ENCODE data around the gene P3H3. TPM values are rescaled to one million over a fixed set of nuclear protein-coding genes. Genes with fewer than 3 reads are reported as not detected.

P3H3 gene
- total RNA-seq, 1 donor from 2014 or later = not detected

GRCh38 chr12:6829536-6830220 is 1.5 kb downstream of the P3H3 start:
- POLR2A ChIA-PET = interaction anchor here (0.8 to 1.7 kb wide), 4 partner anchors 22 to 78 kb away, joined by 3 to 7 read pairs (median 4); partner anchors contain the start of genes CDCA3, MLF2 and USP5
- Mint-ChIP-seq H3K27me3 (peaks cover 54% of the 10 kb centered on the region), H3K9me3 (no peaks in the 10 kb centered on the region), H3K27ac (no peak overlapping the region), H3K4me1 (peaks cover 16% of the 10 kb centered on the region), H3K4me3 (peak overlapping the region; percentile 86), H3K36me3 (ENCODE audit: low read depth) (no peaks in the 10 kb centered on the region)
- CTCF ChIA-PET = interaction anchor here (1.5 kb wide), 1 partner anchor 63 kb away, joined by 3 read pairs; no protein-coding TSS in a partner anchor
- no peak for TF ChIP-seq CTCF (IDR thresholded peaks at IDR 0.05)
- DNase-seq = no peak
- intact Hi-C loops (cut with micrococcal nuclease) = loop anchor here (2.0 to 5.0 kb wide), 2 partner anchors 21 to 142 kb away; partner anchors contain the start of genes CDCA3 and ZNF384
- ATAC-seq (ENCODE audit: low read depth) = no peak

- Mint-ChIP-seq H3K9me3 (no peaks in the 10 kb centered on the region), H3K4me3 (no peak overlapping the region), H3K36me3 (ENCODE audit: low read depth) (no peaks in the 10 kb centered on the region), H3K4me1 (peaks cover 16% of the 10 kb centered on the region), H3K27ac (no peak overlapping the region), H3K27me3 (peaks cover 47% of the 10 kb centered on the region)
- ChIA-PET CTCF (interaction anchor here (1.5 to 1.7 kb wide), 2 partner anchors 10 to 63 kb away, joined by 3 to 5 read pairs; partner anchors contain the start of gene GNB3), POLR2A (interaction anchor here (1.2 kb wide), 1 partner anchor 21 kb away, joined by 3 read pairs; the partner anchor contains the start of gene USP5)
- intact Hi-C loops (cut with micrococcal nuclease) = no loop called here
- ATAC-seq (ENCODE audit: low read depth) (no peak), DNase-seq (no peak)
- no peak for TF ChIP-seq CTCF (IDR thresholded peaks at IDR 0.05)
Measured at GRCh38 chr12:6830286-6830890, 2.2 kb downstream of the P3H3 start.

GRCh38 chr12:6830999-6831398 is 2.8 kb downstream of the P3H3 start:
- DNase-seq = no peak
- H3K27me3 Mint-ChIP-seq = peaks cover 41% of the 10 kb centered on the region
- H3K4me3 Mint-ChIP-seq = no peak overlapping the region
- no peaks in the 10 kb centered on the region for H3K9me3 Mint-ChIP-seq
- peaks cover 16% of the 10 kb centered on the region for H3K4me1 Mint-ChIP-seq
- ChIA-PET POLR2A (interaction anchor here (1.2 to 2.0 kb wide), 2 partner anchors 21 to 77 kb away, joined by 3 to 6 read pairs; partner anchors contain the start of genes MLF2 and USP5), CTCF (interaction anchor here (1.5 to 1.7 kb wide), 2 partner anchors 9 to 64 kb away, joined by 3 to 5 read pairs; partner anchors contain the start of gene GNB3)
- intact Hi-C loops (cut with micrococcal nuclease) = no loop called here
- no peaks in the 10 kb centered on the region for H3K36me3 Mint-ChIP-seq (ENCODE audit: low read depth)
- ATAC-seq (ENCODE audit: low read depth) = no peak
- TF ChIP-seq CTCF (IDR thresholded peaks at IDR 0.05) = no peak
- H3K27ac Mint-ChIP-seq = no peak overlapping the region

- H3K27ac Mint-ChIP-seq = no peak overlapping the region
- H3K4me3 Mint-ChIP-seq = no peak overlapping the region
- peaks cover 16% of the 10 kb centered on the region for H3K4me1 Mint-ChIP-seq
- intact Hi-C loops (cut with micrococcal nuclease) = no loop called here
- DNase-seq = no peak
- no peaks in the 10 kb centered on the region for H3K36me3 Mint-ChIP-seq (ENCODE audit: low read depth)
- no peak for ATAC-seq (ENCODE audit: low read depth)
- H3K27me3 Mint-ChIP-seq = peaks cover 36% of the 10 kb centered on the region
- no peaks in the 10 kb centered on the region for H3K9me3 Mint-ChIP-seq
- ChIA-PET POLR2A (interaction anchor here (2.0 to 3.3 kb wide), 2 partner anchors 20 to 78 kb away, joined by 6 to 11 read pairs; partner anchors contain the start of genes CDCA3, MLF2 and USP5), CTCF (interaction anchor here (1.7 kb wide), 1 partner anchor 8 kb away, joined by 5 read pairs; the partner anchor contains the start of gene GNB3)
- no peak for TF ChIP-seq CTCF (IDR thresholded peaks at IDR 0.05)
Measured at GRCh38 chr12:6831450-6831995, 3.3 kb downstream of the P3H3 start.
